DND-41 (cell line): Measurements from ENCODE around the gene ATP8A2.

Experiments
- ATAC-seq: fragments of 200-7000 bp; cut with Tn5 transposase; 3 replicates; pipeline ENCODE4 v1.9.1; 2021; ENCODE audit warnings: low read depth; ENCODE audit not compliant: insufficient read depth
- DNase-seq: peaks from one replicate; pipeline ENCODE4 v3.0.0-alpha.2; 2020
- H2AFZ ChIP-seq: 2 replicates; pipeline ENCODE4 v1.6.0; 2012; ENCODE audit warnings: low read depth, low read length
- H3K27ac ChIP-seq: 2 replicates; pipeline ENCODE4 v1.5.1; 2012; ENCODE audit warnings: low read length, inconsistent platforms
- H3K27me3 ChIP-seq: fragments of 200-600 bp; sonication (generic); 2 replicates; pipeline ENCODE4 v1.6.0; 2012; ENCODE audit warnings: low read length, mild to moderate bottlenecking, inconsistent platforms; ENCODE audit not compliant: insufficient read depth, poor library complexity
- H3K36me3 ChIP-seq: 2 replicates; pipeline ENCODE4 v1.5.1; 2012; ENCODE audit warnings: low read length, inconsistent platforms; ENCODE audit not compliant: insufficient read depth
- H3K4me1 ChIP-seq: 2 replicates; pipeline ENCODE4 v1.5.1; 2012; ENCODE audit warnings: mild to moderate bottlenecking, low read length; ENCODE audit not compliant: insufficient read depth
- H3K4me2 ChIP-seq: 2 replicates; pipeline ENCODE4 v1.6.0; 2012; ENCODE audit warnings: mild to moderate bottlenecking, moderate library complexity, low read length, inconsistent platforms; ENCODE audit not compliant: insufficient read depth
- H3K4me3 ChIP-seq, 2 experiments: fragments of 200-600 bp in 1 of 2; shearing (Covaris generic) in 1 of 2; 2 replicates each; pipeline ENCODE4 v1.5.1; 2012 to 2016; ENCODE audit warnings: inconsistent platforms in 2 of 2, low read length in 2 of 2, mild to moderate bottlenecking in 2 of 2, low read depth in 1 of 2, moderate library complexity in 1 of 2
- H3K79me2 ChIP-seq: 2 replicates; pipeline ENCODE4 v1.6.0; 2012; ENCODE audit warnings: low read length, inconsistent platforms; ENCODE audit not compliant: insufficient read depth
- H3K9ac ChIP-seq: 2 replicates; pipeline ENCODE4 v1.6.0; 2012; ENCODE audit warnings: low read depth, mild to moderate bottlenecking, inconsistent platforms, low read length, moderate library complexity
- H3K9me3 ChIP-seq: 2 replicates; pipeline ENCODE4 v1.5.1; 2012; ENCODE audit warnings: low read length, moderate library complexity, mild to moderate bottlenecking, inconsistent platforms; ENCODE audit not compliant: insufficient read depth, severe bottlenecking
- H4K20me1 ChIP-seq: 2 replicates; pipeline ENCODE4 v1.6.0; 2012; ENCODE audit warnings: low read length; ENCODE audit not compliant: insufficient read depth
- CTCF ChIP-seq: IDR thresholded peaks from 2 replicates; pipeline ENCODE4 v1.5.1; 2012; ENCODE audit warnings: borderline replicate concordance, low read length, moderate library complexity, mild to moderate bottlenecking; ENCODE audit not compliant: poor library complexity, severe bottlenecking; ENCODE audit errors: extremely low read depth
- EZH2 ChIP-seq: IDR thresholded peaks from 3 replicates; pipeline ENCODE4 v1.6.1; 2012; ENCODE audit warnings: borderline replicate concordance, low read depth, mild to moderate bottlenecking, moderate library complexity, low read length, inconsistent platforms; ENCODE audit not compliant: severe bottlenecking

ATP8A2 gene

GRCh38 chr13:25881971-25882451 lies 510.2 kb downstream of the ATP8A2 start:
- Histone ChIP-seq H3K36me3 (no peaks in the 10 kb centered on the region), H3K79me2 (no peaks in the 10 kb centered on the region), H2AFZ (peak overlapping the region; percentile 11; the same call in 1 of the 2 replicates), H3K27ac (peak overlapping the region; percentile 96), H3K9me3 (no peaks in the 10 kb centered on the region), H3K4me2 (peak overlapping the region; percentile 54), H3K4me1 (peaks cover 79% of the 10 kb centered on the region), H3K27me3 (no peaks in the 10 kb centered on the region), H4K20me1 (no peaks in the 10 kb centered on the region), H3K9ac (peak overlapping the region; percentile 47), H3K4me3 (peak overlapping the region in 1 of 2 experiments; percentile 37; a peak in 2 of 4 replicates)
- TF ChIP-seq EZH2 (no peak), CTCF (no peak)
- ATAC-seq (no peak), DNase-seq (no peak)

- Histone ChIP-seq H3K36me3 (no peaks in the 10 kb centered on the region), H3K27me3 (no peaks in the 10 kb centered on the region), H3K4me3 (peak overlapping the region in 1 of 2 experiments; percentile 8; a peak in 1 of 4 replicates), H3K9ac (peak overlapping the region; percentile 47), H3K79me2 (no peaks in the 10 kb centered on the region), H3K27ac (peak overlapping the region; percentile 96), H3K4me1 (peaks cover 72% of the 10 kb centered on the region), H3K9me3 (no peaks in the 10 kb centered on the region), H4K20me1 (no peaks in the 10 kb centered on the region), H2AFZ (peak overlapping the region; percentile 54), H3K4me2 (peak overlapping the region; percentile 50)
- DNase-seq, result peak; percentile 83
- ATAC-seq, result peak; percentile 94
- TF ChIP-seq CTCF, result peak; percentile 63
- TF ChIP-seq EZH2, result no peak
Observed at GRCh38 chr13:25882466-25883357, 510.9 kb downstream of the ATP8A2 start.

- Histone ChIP-seq H3K4me1 (peaks cover 45% of the 10 kb centered on the region), H3K27ac (no peak overlapping the region), H3K9ac (no peak overlapping the region), H2AFZ (no peak overlapping the region), H4K20me1 (no peaks in the 10 kb centered on the region), H3K9me3 (no peaks in the 10 kb centered on the region), H3K27me3 (no peaks in the 10 kb centered on the region), H3K4me3 (no peak overlapping the region), H3K4me2 (no peak overlapping the region), H3K36me3 (no peaks in the 10 kb centered on the region), H3K79me2 (no peaks in the 10 kb centered on the region)
- ATAC-seq, result no peak
- TF ChIP-seq EZH2, result no peak
- no peak for TF ChIP-seq CTCF
- DNase-seq, result no peak
Observed at GRCh38 chr13:25885418-25885817, 513.6 kb downstream of the ATP8A2 start.
